Measurements from ENCODE around the gene NT5C1A. TPM values are rescaled to one million over a fixed set of nuclear protein-coding genes. Genes with fewer than 3 reads are reported as not detected.

NT5C1A gene
- total RNA-seq, 2 experiments from 2014 or later: not detected

GRCh38 chr1:39698568-39698967 lies 26.7 kb upstream of the NT5C1A start:
- Mint-ChIP-seq H3K36me3 (ENCODE audit: low read depth) (no peaks in the 10 kb centered on the region), H3K9me3 (no peaks in the 10 kb centered on the region), H3K27ac (no peak overlapping the region), H3K4me1 (peaks cover 1% of the 10 kb centered on the region), H3K27me3 (peaks cover 50% of the 10 kb centered on the region), H3K4me3 (no peak overlapping the region)
- ChIA-PET POLR2A (no interaction called here), CTCF (interaction anchor here (0.7 kb wide), 1 partner anchor 638 kb away, joined by 3 read pairs; no protein-coding TSS in a partner anchor)
- DNase-seq: no peak

DNA sequence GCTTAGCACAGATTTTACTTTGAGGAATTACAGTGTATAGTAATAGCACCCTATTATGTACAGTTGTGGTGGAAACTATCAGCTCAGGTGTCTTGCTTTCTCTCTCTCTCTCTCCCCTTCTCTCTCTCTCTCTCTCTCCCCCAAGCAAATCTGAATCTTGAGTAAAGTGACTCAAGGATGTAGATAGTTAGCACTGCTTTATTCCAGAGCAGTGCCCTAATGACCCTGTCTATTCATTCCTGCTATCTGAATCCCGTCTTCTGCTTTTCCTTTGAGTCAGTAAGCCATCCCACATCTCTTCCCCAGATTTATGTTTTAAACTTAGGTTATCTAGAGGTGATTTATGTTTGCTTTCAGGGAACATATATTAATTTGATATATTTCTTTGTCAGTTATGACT lies 24.5 kb upstream of the NT5C1A start:
- DNase-seq: no peak
- POLR2A ChIA-PET: no interaction called here
- CTCF ChIA-PET: no interaction called here
- H3K27me3 Mint-ChIP-seq: peaks cover 61% of the 10 kb centered on the region
- H3K36me3 Mint-ChIP-seq (ENCODE audit: low read depth): no peaks in the 10 kb centered on the region
- no peaks in the 10 kb centered on the region for H3K9me3 Mint-ChIP-seq
- H3K4me1 Mint-ChIP-seq: peaks cover 11% of the 10 kb centered on the region
- no peak overlapping the region for H3K4me3 Mint-ChIP-seq
- H3K27ac Mint-ChIP-seq: no peak overlapping the region

GRCh38 chr1:39695016-39695415 lies 23.1 kb upstream of the NT5C1A start:
- H3K4me1 Mint-ChIP-seq: peaks cover 24% of the 10 kb centered on the region
- H3K4me3 Mint-ChIP-seq: no peak overlapping the region
- H3K36me3 Mint-ChIP-seq (ENCODE audit: low read depth): no peaks in the 10 kb centered on the region
- H3K27ac Mint-ChIP-seq: no peak overlapping the region
- CTCF ChIA-PET: interaction anchor here (1.2 to 2.3 kb wide), 4 partner anchors 9 to 104 kb away, joined by 3 to 8 read pairs (median 4); no protein-coding TSS in a partner anchor
- H3K9me3 Mint-ChIP-seq: no peaks in the 10 kb centered on the region
- peaks cover 66% of the 10 kb centered on the region for H3K27me3 Mint-ChIP-seq
- POLR2A ChIA-PET: no interaction called here
- no peak for DNase-seq

GRCh38 chr1:39694026-39694425 lies 22.1 kb upstream of the NT5C1A start:
- POLR2A ChIA-PET: no interaction called here
- DNase-seq: no peak
- Mint-ChIP-seq H3K27me3 (peaks cover 71% of the 10 kb centered on the region), H3K27ac (no peak overlapping the region), H3K36me3 (ENCODE audit: low read depth) (no peaks in the 10 kb centered on the region), H3K4me1 (peaks cover 30% of the 10 kb centered on the region), H3K9me3 (no peaks in the 10 kb centered on the region), H3K4me3 (no peak overlapping the region)
- CTCF ChIA-PET: interaction anchor here (1.2 to 2.3 kb wide), 5 partner anchors 10 to 105 kb away, joined by 3 to 8 read pairs (median 4); no protein-coding TSS in a partner anchor

- DNase-seq: no peak
- H3K27me3 Mint-ChIP-seq: peaks cover 69% of the 10 kb centered on the region
- ChIA-PET CTCF (interaction anchor here (1.4 to 2.3 kb wide), 4 partner anchors 10 to 34 kb away, joined by 4 to 8 read pairs (median 4); no protein-coding TSS in a partner anchor), POLR2A (interaction anchor here (1.1 kb wide), 1 partner anchor 86 kb away, joined by 4 read pairs; no protein-coding TSS in a partner anchor)
- H3K36me3 Mint-ChIP-seq (ENCODE audit: low read depth): no peaks in the 10 kb centered on the region
- H3K4me1 Mint-ChIP-seq: peaks cover 30% of the 10 kb centered on the region
- H3K4me3 Mint-ChIP-seq: peak overlapping the region; percentile 16
- H3K27ac Mint-ChIP-seq: peak overlapping the region; percentile 55
- no peaks in the 10 kb centered on the region for H3K9me3 Mint-ChIP-seq
These were observed 20.5 kb upstream of the NT5C1A start for GRCh38 chr1:39692152-39693074.

GRCh38 chr1:39691383-39692151 lies 19.7 kb upstream of the NT5C1A start, which contains the start of gene HPCAL4:
TSS of gene HPCAL4 (minus strand) at chr1:39691433. CDS start at chr1:39684603, 6,830 bp downstream.
- Mint-ChIP-seq H3K27ac (peak within 1 kb of the TSS; percentile 61), H3K4me1 (peaks cover 30% of the 10 kb centered on the region), H3K4me3 (peak within 1 kb of the TSS; percentile 78), H3K27me3 (peaks cover 65% of the 10 kb centered on the region), H3K36me3 (ENCODE audit: low read depth) (no peaks in the 10 kb centered on the region), H3K9me3 (no peaks in the 10 kb centered on the region)
- DNase-seq: peak; percentile 91
- ChIA-PET CTCF (interaction anchor here (1.0 to 1.9 kb wide), 4 partner anchors 10 to 33 kb away, joined by 3 to 5 read pairs (median 4); no protein-coding TSS in a partner anchor), POLR2A (interaction anchor here (0.9 to 1.1 kb wide), 2 partner anchors 25 to 85 kb away, joined by 4 read pairs; no protein-coding TSS in a partner anchor)

GRCh38 chr1:39690794-39691382 lies 19.0 kb upstream of the NT5C1A start:
- peaks cover 30% of the 10 kb centered on the region for H3K4me1 Mint-ChIP-seq

GRCh38 chr1:39690225-39690624 lies 18.3 kb upstream of the NT5C1A start:
- no peaks in the 10 kb centered on the region for H3K9me3 Mint-ChIP-seq
- DNase-seq: no peak
- H3K27ac Mint-ChIP-seq: no peak overlapping the region
- H3K4me3 Mint-ChIP-seq: peak overlapping the region; percentile 78
- H3K27me3 Mint-ChIP-seq: peaks cover 60% of the 10 kb centered on the region
- H3K36me3 Mint-ChIP-seq (ENCODE audit: low read depth): no peaks in the 10 kb centered on the region
- ChIA-PET CTCF (interaction anchor here (0.7 to 1.8 kb wide), 5 partner anchors 9 to 17 kb away, joined by 3 to 5 read pairs (median 4); no protein-coding TSS in a partner anchor), POLR2A (no interaction called here)
- H3K4me1 Mint-ChIP-seq: peaks cover 30% of the 10 kb centered on the region

More at GRCh38 chr1:39690794-39691382, 19.0 kb upstream of the NT5C1A start:
- no peak for DNase-seq
- Mint-ChIP-seq H3K9me3 (no peaks in the 10 kb centered on the region), H3K27me3 (peaks cover 66% of the 10 kb centered on the region), H3K36me3 (ENCODE audit: low read depth) (no peaks in the 10 kb centered on the region), H3K27ac (peak overlapping the region; percentile 61), H3K4me3 (peak overlapping the region; percentile 78)
- CTCF ChIA-PET: interaction anchor here (1.0 to 1.5 kb wide), 3 partner anchors 10 to 33 kb away, joined by 3 to 4 read pairs (median 3); no protein-coding TSS in a partner anchor
- POLR2A ChIA-PET: interaction anchor here (0.9 to 1.1 kb wide), 2 partner anchors 24 to 85 kb away, joined by 4 read pairs; no protein-coding TSS in a partner anchor

GRCh38 chr1:39689635-39690034 lies 17.7 kb upstream of the NT5C1A start:
- H3K27ac Mint-ChIP-seq: no peak overlapping the region
- no peaks in the 10 kb centered on the region for H3K9me3 Mint-ChIP-seq
- no peak for DNase-seq
- ChIA-PET POLR2A (no interaction called here), CTCF (interaction anchor here (0.6 to 1.8 kb wide), 5 partner anchors 8 to 552 kb away, joined by 3 to 5 read pairs (median 4); no protein-coding TSS in a partner anchor)
- H3K36me3 Mint-ChIP-seq (ENCODE audit: low read depth): no peaks in the 10 kb centered on the region
- peaks cover 32% of the 10 kb centered on the region for H3K4me1 Mint-ChIP-seq
- H3K4me3 Mint-ChIP-seq: no peak overlapping the region
- peaks cover 59% of the 10 kb centered on the region for H3K27me3 Mint-ChIP-seq

- H3K27me3 Mint-ChIP-seq: peaks cover 59% of the 10 kb centered on the region
- CTCF ChIA-PET: interaction anchor here (0.6 to 1.8 kb wide), 6 partner anchors 8 to 552 kb away, joined by 3 to 5 read pairs (median 4); no protein-coding TSS in a partner anchor
- H3K4me3 Mint-ChIP-seq: no peak overlapping the region
- no peak for DNase-seq
- no peaks in the 10 kb centered on the region for H3K36me3 Mint-ChIP-seq (ENCODE audit: low read depth)
- POLR2A ChIA-PET: no interaction called here
- H3K27ac Mint-ChIP-seq: no peak overlapping the region
- H3K9me3 Mint-ChIP-seq: no peaks in the 10 kb centered on the region
- H3K4me1 Mint-ChIP-seq: peaks cover 34% of the 10 kb centered on the region
These were observed 17.3 kb upstream of the NT5C1A start for GRCh38 chr1:39689214-39689613.

DNA sequence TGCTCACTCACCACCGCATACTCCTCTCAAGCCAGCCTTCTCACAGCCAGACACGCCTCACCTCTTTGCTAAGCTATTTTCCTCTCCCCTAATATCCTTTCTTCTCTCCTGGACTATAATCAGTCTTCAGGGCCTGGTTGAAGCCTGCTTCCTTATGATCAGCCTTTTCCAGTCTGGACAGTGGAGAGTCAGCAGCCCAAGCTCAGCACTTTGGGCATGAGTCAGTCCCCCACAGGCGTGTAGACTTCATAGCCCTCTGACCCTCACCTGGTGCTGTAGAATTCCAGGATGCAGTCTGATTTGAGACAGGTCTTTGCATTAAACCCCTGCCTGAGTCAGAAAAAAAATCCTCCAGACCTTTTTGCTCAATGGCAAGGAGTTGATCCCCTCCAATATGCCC lies 16.8 kb upstream of the NT5C1A start:
- Mint-ChIP-seq H3K4me3 (no peak overlapping the region), H3K27ac (no peak overlapping the region), H3K4me1 (peaks cover 36% of the 10 kb centered on the region), H3K36me3 (ENCODE audit: low read depth) (no peaks in the 10 kb centered on the region), H3K27me3 (peaks cover 57% of the 10 kb centered on the region), H3K9me3 (no peaks in the 10 kb centered on the region)
- no peak for DNase-seq
- ChIA-PET POLR2A (no interaction called here), CTCF (interaction anchor here (0.6 to 1.8 kb wide), 3 partner anchors 11 to 37 kb away, joined by 3 to 4 read pairs (median 3); no protein-coding TSS in a partner anchor)

DNA sequence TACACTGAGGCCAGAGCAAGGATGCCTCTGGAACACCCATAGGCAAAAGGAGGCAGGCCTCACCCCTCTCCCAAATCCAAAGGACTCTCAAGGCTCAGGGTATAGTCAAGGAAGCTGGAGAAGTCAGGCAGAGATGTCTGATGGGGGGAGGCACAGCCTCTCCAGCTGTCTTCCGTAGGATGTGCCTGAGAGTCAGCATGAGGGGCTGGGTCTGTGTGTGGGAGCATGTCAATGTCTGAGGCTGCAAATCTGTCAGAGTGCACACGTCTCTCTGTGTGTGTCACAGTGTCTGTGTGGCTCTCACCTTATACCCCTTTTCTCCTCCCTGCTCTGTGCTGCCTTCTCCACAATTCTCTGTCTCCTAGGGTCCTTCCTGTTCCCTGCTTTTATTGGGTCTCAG lies 15.3 kb upstream of the NT5C1A start:
- peaks cover 56% of the 10 kb centered on the region for H3K27me3 Mint-ChIP-seq
- no peak for DNase-seq
- peaks cover 31% of the 10 kb centered on the region for H3K4me1 Mint-ChIP-seq
- ChIA-PET POLR2A (no interaction called here), CTCF (interaction anchor here (0.7 kb wide), 1 partner anchor 110 kb away, joined by 3 read pairs; no protein-coding TSS in a partner anchor)
- no peaks in the 10 kb centered on the region for H3K9me3 Mint-ChIP-seq
- no peak overlapping the region for H3K27ac Mint-ChIP-seq
- no peak overlapping the region for H3K4me3 Mint-ChIP-seq
- peaks cover 2% of the 10 kb centered on the region for H3K36me3 Mint-ChIP-seq (ENCODE audit: low read depth)
